ENCODE measurements around the gene ZBTB16.

The ZBTB16 gene

GRCh38 chr11:114271316-114271715 lies 211.8 kb downstream of the ZBTB16 start:
- Histone ChIP-seq H3K36me3 (ENCODE audit: insufficient read depth) (no peaks in the 10 kb centered on the region), H3K4me3 (IDR thresholded peaks at IDR 0.05; ENCODE audit: insufficient read depth, low read depth, low read length) (no peak overlapping the region), H3K27ac (no peak overlapping the region), H3K27me3 (ENCODE audit: insufficient read depth, low read depth) (no peaks in the 10 kb centered on the region), H3K4me2 (no peak overlapping the region), H4K20me1 (ENCODE audit: insufficient read depth) (no peaks in the 10 kb centered on the region), H3K9ac (no peak overlapping the region), H2AFZ (ENCODE audit: low read depth) (no peak overlapping the region), H3K4me1 (ENCODE audit: low read depth, poor library complexity, severe bottlenecking) (no peaks in the 10 kb centered on the region), H3K79me2 (ENCODE audit: insufficient read depth, low read depth) (no peaks in the 10 kb centered on the region)
- no peak for TF ChIP-seq CTCF (conservative IDR thresholded peaks at IDR 0.05; ENCODE audit: low read depth, low read length)

- Histone ChIP-seq H2AFZ (ENCODE audit: low read depth) (no peak overlapping the region), H3K27ac (no peak overlapping the region), H3K4me3 (IDR thresholded peaks at IDR 0.05; ENCODE audit: insufficient read depth, low read depth, low read length) (no peak overlapping the region), H4K20me1 (ENCODE audit: insufficient read depth) (no peaks in the 10 kb centered on the region), H3K79me2 (ENCODE audit: insufficient read depth, low read depth) (no peaks in the 10 kb centered on the region), H3K4me2 (no peak overlapping the region), H3K27me3 (ENCODE audit: insufficient read depth, low read depth) (no peaks in the 10 kb centered on the region), H3K36me3 (ENCODE audit: insufficient read depth) (no peaks in the 10 kb centered on the region), H3K4me1 (ENCODE audit: low read depth, poor library complexity, severe bottlenecking) (no peaks in the 10 kb centered on the region), H3K9ac (no peak overlapping the region)
- TF ChIP-seq CTCF (conservative IDR thresholded peaks at IDR 0.05; ENCODE audit: low read depth, low read length) = no peak
These were observed 212.8 kb downstream of the ZBTB16 start for GRCh38 chr11:114272311-114272710.

DNA sequence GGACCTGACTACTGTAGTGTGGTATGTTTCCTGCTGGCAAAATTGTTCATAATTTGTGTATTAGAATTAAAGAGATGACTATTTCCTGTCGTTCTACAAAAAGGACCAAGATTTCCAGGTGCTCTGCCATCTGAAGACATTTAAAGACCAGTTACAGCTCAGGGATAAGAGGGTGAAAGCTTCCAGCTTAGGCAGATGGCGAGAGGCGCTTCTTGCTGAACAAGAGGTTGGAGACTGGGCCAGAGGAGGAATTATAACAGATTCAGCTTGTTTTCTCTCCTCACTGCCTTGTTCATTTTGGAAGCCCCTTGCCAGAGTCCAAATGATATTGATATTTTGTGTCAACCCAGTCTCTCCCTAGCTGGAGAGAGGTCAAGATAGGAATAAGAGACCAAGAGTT lies 213.6 kb downstream of the ZBTB16 start:
- Histone ChIP-seq H3K4me1 (ENCODE audit: low read depth, poor library complexity, severe bottlenecking) (no peaks in the 10 kb centered on the region), H3K27ac (no peak overlapping the region), H3K36me3 (ENCODE audit: insufficient read depth) (no peaks in the 10 kb centered on the region), H4K20me1 (ENCODE audit: insufficient read depth) (no peaks in the 10 kb centered on the region), H3K4me3 (IDR thresholded peaks at IDR 0.05; ENCODE audit: insufficient read depth, low read depth, low read length) (no peak overlapping the region), H3K9ac (no peak overlapping the region), H3K79me2 (ENCODE audit: insufficient read depth, low read depth) (no peaks in the 10 kb centered on the region), H3K4me2 (no peak overlapping the region), H3K27me3 (ENCODE audit: insufficient read depth, low read depth) (no peaks in the 10 kb centered on the region), H2AFZ (ENCODE audit: low read depth) (no peak overlapping the region)
- TF ChIP-seq CTCF (conservative IDR thresholded peaks at IDR 0.05; ENCODE audit: low read depth, low read length) = no peak

DNA sequence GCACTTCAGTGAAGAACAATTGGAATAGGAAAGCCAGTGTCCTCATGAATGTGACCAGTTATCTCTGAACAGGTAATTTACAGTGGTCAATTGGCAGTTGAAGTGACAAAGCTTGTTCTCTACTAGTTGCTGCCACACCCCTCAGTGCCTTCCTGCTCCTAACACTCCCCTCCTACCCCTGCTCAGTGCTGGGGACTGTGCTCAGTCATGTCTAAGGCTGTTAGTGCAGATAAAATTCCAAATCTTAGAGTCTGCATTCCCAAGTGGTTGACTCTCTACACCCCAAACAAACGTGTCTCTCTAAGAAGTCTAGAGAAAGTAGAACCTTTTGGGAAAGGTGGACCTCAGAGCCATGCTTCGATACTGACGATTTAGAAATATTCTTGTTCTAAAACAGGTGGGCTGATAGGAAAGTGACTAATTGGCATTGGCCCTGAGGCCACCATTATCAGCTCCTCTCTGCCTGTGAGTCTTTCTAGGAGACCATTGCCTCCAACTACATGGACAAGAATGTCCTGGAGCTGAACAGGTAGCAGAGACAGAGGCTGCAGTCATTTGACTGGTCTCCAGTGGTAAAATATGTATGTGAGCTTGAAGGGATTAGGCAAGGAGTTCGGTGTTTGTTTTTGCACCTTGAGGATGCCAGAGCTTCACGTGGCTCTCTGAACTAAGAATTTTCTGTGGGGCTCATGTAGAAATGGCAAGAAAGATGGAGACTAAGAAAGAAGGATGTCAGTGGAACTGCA lies 214.6 kb downstream of the ZBTB16 start:
- Histone ChIP-seq H3K4me3 (IDR thresholded peaks at IDR 0.05; ENCODE audit: insufficient read depth, low read depth, low read length) (no peak overlapping the region), H3K36me3 (ENCODE audit: insufficient read depth) (no peaks in the 10 kb centered on the region), H2AFZ (ENCODE audit: low read depth) (no peak overlapping the region), H4K20me1 (ENCODE audit: insufficient read depth) (no peaks in the 10 kb centered on the region), H3K9ac (no peak overlapping the region), H3K79me2 (ENCODE audit: insufficient read depth, low read depth) (no peaks in the 10 kb centered on the region), H3K4me2 (no peak overlapping the region), H3K27ac (no peak overlapping the region), H3K27me3 (ENCODE audit: insufficient read depth, low read depth) (no peaks in the 10 kb centered on the region), H3K4me1 (ENCODE audit: low read depth, poor library complexity, severe bottlenecking) (no peaks in the 10 kb centered on the region)
- no peak for TF ChIP-seq CTCF (conservative IDR thresholded peaks at IDR 0.05; ENCODE audit: low read depth, low read length)
